ENCODE measurements around the gene PRDM16. TPM values are rescaled to one million over a fixed set of nuclear protein-coding genes. Genes with fewer than 3 reads are reported as not detected.

The PRDM16 gene
- total RNA-seq, 1 experiment from 2014 or later, result not detected

DNA sequence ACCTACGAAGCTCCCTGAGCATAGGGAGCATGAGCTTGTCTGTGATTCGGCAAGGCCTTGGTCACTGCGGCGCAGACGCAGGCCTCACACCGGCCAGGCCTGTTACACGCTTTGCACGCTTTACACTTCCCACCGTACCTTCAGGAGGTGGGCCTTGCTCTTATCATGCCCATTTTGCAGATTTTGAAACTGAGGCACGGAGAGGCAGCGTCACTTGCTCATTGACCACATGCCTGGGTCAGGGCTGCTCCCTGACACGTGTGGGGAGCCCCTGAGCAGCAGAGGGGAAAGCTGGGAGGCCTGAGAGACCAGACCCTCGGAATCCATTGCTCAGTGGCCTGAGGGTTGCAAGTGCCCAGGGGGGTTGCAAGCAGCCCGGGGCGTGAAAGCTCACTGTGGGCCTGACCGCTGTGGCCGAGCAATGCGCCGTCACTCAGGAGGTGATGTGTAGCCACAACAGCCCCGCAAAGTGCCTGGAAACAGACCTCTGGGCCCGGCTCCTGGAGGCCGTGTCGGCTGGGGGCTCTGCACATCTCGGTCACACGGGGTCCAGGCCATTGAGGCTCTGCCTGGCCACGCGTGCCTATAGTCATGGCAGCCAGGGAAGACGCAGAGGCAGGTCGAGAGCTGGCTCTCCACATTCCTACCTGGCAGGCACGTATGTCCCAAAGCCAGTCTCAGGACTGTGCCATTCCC, 392.4 kb downstream of the PRDM16 start:
- CTCF ChIA-PET, result interaction anchor here (0.9 to 1.4 kb wide), 3 partner anchors 8 to 30 kb away, joined by 4 to 7 read pairs (median 5); no protein-coding TSS in a partner anchor
- Mint-ChIP-seq H3K27ac (ENCODE audit: low read depth, unreplicated experiment) (no peak overlapping the region), H3K4me3 (ENCODE audit: unreplicated experiment) (no peak overlapping the region), H3K36me3 (ENCODE audit: insufficient read depth, unreplicated experiment) (no peaks in the 10 kb centered on the region), H3K27me3 (ENCODE audit: insufficient read depth, unreplicated experiment) (no peaks in the 10 kb centered on the region), H3K4me1 (ENCODE audit: insufficient read depth, unreplicated experiment) (no peaks in the 10 kb centered on the region), H3K9me3 (ENCODE audit: unreplicated experiment) (no peaks in the 10 kb centered on the region)
- TF ChIP-seq, protein P1, sequence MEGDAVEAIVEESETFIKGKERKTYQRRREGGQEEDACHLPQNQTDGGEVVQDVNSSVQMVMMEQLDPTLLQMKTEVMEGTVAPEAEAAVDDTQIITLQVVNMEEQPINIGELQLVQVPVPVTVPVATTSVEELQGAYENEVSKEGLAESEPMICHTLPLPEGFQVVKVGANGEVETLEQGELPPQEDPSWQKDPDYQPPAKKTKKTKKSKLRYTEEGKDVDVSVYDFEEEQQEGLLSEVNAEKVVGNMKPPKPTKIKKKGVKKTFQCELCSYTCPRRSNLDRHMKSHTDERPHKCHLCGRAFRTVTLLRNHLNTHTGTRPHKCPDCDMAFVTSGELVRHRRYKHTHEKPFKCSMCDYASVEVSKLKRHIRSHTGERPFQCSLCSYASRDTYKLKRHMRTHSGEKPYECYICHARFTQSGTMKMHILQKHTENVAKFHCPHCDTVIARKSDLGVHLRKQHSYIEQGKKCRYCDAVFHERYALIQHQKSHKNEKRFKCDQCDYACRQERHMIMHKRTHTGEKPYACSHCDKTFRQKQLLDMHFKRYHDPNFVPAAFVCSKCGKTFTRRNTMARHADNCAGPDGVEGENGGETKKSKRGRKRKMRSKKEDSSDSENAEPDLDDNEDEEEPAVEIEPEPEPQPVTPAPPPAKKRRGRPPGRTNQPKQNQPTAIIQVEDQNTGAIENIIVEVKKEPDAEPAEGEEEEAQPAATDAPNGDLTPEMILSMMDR (IDR thresholded peaks at IDR 0.05; ENCODE audit: unreplicated experiment), result no peak
- no TSS peak for BruUV-seq (replicated peaks)
- intact Hi-C loops (cut with micrococcal nuclease), result no loop called here
- POLR2A ChIA-PET, result no interaction called here
- no peak for DNase-seq (ENCODE audit: unreplicated experiment)

DNA sequence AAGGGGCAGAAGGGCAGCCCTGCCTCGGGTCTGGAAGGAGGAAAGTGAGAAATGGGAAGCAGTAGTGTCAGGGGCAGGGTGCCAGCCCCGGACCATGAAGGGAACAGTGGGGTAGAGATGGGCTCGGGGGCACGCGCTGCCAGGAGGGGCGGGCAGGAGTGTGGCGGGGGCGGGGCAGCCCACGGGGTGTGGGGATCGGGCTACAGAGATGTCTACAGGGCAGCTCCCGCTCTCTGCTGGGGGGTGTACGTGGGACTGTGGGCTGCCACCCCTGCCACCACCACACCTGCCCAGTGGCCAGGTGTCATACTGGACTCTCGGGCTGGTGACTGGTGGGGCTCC, 392.9 kb downstream of the PRDM16 start:
- CTCF ChIA-PET, result interaction anchor here (0.6 to 1.4 kb wide), 3 partner anchors 9 to 1555 kb away, joined by 4 to 7 read pairs (median 5); no protein-coding TSS in a partner anchor
- no peaks in the 10 kb centered on the region for H3K27me3 Mint-ChIP-seq (ENCODE audit: insufficient read depth, unreplicated experiment)
- no peaks in the 10 kb centered on the region for H3K9me3 Mint-ChIP-seq (ENCODE audit: unreplicated experiment)
- TF ChIP-seq, protein P1 (IDR thresholded peaks at IDR 0.05; ENCODE audit: unreplicated experiment), result no peak
- no peaks in the 10 kb centered on the region for H3K4me1 Mint-ChIP-seq (ENCODE audit: insufficient read depth, unreplicated experiment)
- intact Hi-C loops (cut with micrococcal nuclease), result no loop called here
- no peak for DNase-seq (ENCODE audit: unreplicated experiment)
- H3K4me3 Mint-ChIP-seq (ENCODE audit: unreplicated experiment), result no peak overlapping the region
- BruUV-seq (replicated peaks), result no TSS peak
- no peaks in the 10 kb centered on the region for H3K36me3 Mint-ChIP-seq (ENCODE audit: insufficient read depth, unreplicated experiment)
- POLR2A ChIA-PET, result no interaction called here
- no peak overlapping the region for H3K27ac Mint-ChIP-seq (ENCODE audit: low read depth, unreplicated experiment)

DNA sequence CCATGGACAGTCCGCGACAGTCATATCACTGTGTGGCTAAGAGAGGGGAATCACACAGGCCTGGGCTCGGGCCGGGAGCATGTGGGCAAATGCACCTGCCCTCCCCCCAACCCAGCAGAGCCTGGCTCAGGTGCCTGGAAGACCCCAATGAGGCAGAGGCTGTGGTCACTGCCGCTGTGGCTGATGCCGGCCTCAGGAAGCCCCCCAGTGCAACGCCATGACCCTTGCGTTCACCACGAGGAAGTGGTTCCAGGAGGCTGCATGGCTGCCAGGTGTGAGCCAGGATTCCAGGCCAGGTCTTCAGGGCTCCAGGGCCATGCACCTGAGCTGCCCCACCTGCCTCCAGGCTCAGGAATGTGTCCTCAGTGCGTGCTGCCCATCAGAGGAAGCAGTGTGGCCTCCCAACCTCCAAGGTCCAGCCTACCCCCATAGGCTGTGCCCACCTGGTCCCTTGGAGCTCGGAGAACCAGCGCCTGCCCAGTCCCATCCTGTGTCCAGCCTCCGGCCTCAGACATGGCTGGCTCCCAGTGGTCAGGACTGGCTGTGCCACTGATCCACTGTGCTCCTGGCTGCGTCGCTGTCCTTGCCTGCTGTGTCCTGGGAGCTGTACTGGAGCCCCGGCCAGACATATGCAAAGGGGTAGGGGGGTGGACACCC, 393.5 kb downstream of the PRDM16 start:
- H3K4me3 Mint-ChIP-seq (ENCODE audit: unreplicated experiment), result no peak overlapping the region
- H3K27ac Mint-ChIP-seq (ENCODE audit: low read depth, unreplicated experiment), result no peak overlapping the region
- DNase-seq (ENCODE audit: unreplicated experiment), result no peak
- TF ChIP-seq, protein P1 (IDR thresholded peaks at IDR 0.05; ENCODE audit: unreplicated experiment), result no peak
- H3K27me3 Mint-ChIP-seq (ENCODE audit: insufficient read depth, unreplicated experiment), result no peaks in the 10 kb centered on the region
- BruUV-seq (replicated peaks), result no TSS peak
- no peaks in the 10 kb centered on the region for H3K4me1 Mint-ChIP-seq (ENCODE audit: insufficient read depth, unreplicated experiment)
- no peaks in the 10 kb centered on the region for H3K36me3 Mint-ChIP-seq (ENCODE audit: insufficient read depth, unreplicated experiment)
- ChIA-PET CTCF (interaction anchor here (0.6 to 2.3 kb wide), 7 partner anchors 9 to 1556 kb away, joined by 3 to 11 read pairs (median 5); no protein-coding TSS in a partner anchor), POLR2A (interaction anchor here (1.4 kb wide), 1 partner anchor 9 kb away, joined by 3 read pairs; no protein-coding TSS in a partner anchor)
- intact Hi-C loops (cut with micrococcal nuclease), result no loop called here
- H3K9me3 Mint-ChIP-seq (ENCODE audit: unreplicated experiment), result no peaks in the 10 kb centered on the region

DNA sequence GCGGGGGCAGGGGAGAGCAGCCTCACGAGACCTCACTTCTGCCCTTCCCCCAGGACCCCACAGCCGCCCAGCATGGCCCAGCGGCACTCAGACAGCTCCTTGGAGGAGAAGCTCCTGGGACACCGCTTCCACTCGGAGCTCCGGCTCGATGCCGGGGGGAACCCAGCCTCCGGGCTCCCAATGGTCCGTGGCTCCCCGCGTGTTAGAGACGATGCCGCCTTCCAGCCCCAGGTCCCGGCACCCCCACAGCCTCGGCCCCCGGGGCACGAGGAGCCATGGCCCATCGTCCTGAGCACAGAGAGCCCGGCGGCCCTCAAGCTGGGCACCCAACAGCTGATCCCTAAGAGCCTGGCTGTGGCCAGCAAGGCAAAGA, 394.0 kb downstream of the PRDM16 start:
- intact Hi-C loops (cut with micrococcal nuclease), result no loop called here
- no peak overlapping the region for H3K27ac Mint-ChIP-seq (ENCODE audit: low read depth, unreplicated experiment)
- H3K9me3 Mint-ChIP-seq (ENCODE audit: unreplicated experiment), result no peaks in the 10 kb centered on the region
- TF ChIP-seq, protein P1 (IDR thresholded peaks at IDR 0.05; ENCODE audit: unreplicated experiment), result no peak
- H3K4me3 Mint-ChIP-seq (ENCODE audit: unreplicated experiment), result no peak overlapping the region
- ChIA-PET POLR2A (interaction anchor here (1.4 kb wide), 1 partner anchor 10 kb away, joined by 3 read pairs; no protein-coding TSS in a partner anchor), CTCF (interaction anchor here (0.6 to 2.3 kb wide), 6 partner anchors 9 to 190 kb away, joined by 3 to 11 read pairs (median 4); no protein-coding TSS in a partner anchor)
- H3K36me3 Mint-ChIP-seq (ENCODE audit: insufficient read depth, unreplicated experiment), result no peaks in the 10 kb centered on the region
- DNase-seq (ENCODE audit: unreplicated experiment), result no peak
- no peaks in the 10 kb centered on the region for H3K27me3 Mint-ChIP-seq (ENCODE audit: insufficient read depth, unreplicated experiment)
- BruUV-seq (replicated peaks), result no TSS peak
- no peaks in the 10 kb centered on the region for H3K4me1 Mint-ChIP-seq (ENCODE audit: insufficient read depth, unreplicated experiment)

Measured in MCF 10A (cell line).